Measurements from ENCODE around the gene SCIN. TPM values are rescaled to one million over a fixed set of nuclear protein-coding genes. Genes with fewer than 3 reads are reported as not detected.

Gene SCIN
- total and polyA plus RNA-seq, 4 experiments from 2014 or later = 0.07 to 0.25 (median 0.20) TPM; not detected in 1

DNA sequence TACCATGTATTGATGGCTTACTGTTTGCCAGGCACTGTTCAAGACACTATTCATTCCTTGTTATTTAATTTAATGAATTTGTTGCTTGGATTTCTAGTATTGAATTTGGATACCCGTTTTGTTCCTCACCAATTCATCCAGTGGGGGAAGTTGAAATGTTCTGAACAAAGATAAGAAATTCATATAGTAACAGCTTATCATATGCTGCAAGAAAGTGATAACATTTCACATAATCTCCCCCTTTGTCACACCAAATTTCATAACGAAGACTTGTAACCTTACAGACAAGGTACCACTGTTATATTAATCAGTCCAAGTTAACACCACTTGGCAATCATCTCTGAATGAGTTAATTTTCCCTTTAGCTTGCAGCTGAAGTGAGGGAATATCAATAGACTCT is 42.1 kb downstream of the SCIN start:
- Mint-ChIP-seq H3K4me1 (no peaks in the 10 kb centered on the region), H3K36me3 (no peaks in the 10 kb centered on the region), H3K4me3 (no peak overlapping the region), H3K27ac (no peak overlapping the region), H3K27me3 (peaks cover 2 to 9% of the 10 kb centered on the region in 2 donors), H3K9me3 (no peaks in the 10 kb centered on the region)
- Histone ChIP-seq H3K9me3 (ENCODE audit: control insufficient read depth in 1 of 2, low read length in 2 of 2) (no peaks in the 10 kb centered on the region), H3K27ac (ENCODE audit: low read depth, low read length) (no peak overlapping the region), H3K36me3 (ENCODE audit: insufficient read depth, low read length) (no peaks in the 10 kb centered on the region), H3K4me1 (ENCODE audit: insufficient read depth, low read length) (no peaks in the 10 kb centered on the region), H3K27me3 (ENCODE audit: insufficient read depth, low read length) (no peaks in the 10 kb centered on the region), H3K4me3 (ENCODE audit: low read length in 2 of 2) (no peak overlapping the region)
- POLR2A ChIA-PET (ENCODE audit: partially characterized antibody) = no interaction called here
- CTCF ChIA-PET (ENCODE audit: partially characterized antibody) = no interaction called here
- no peak for DNase-seq
- intact Hi-C loops (cut with micrococcal nuclease) = no loop called here

DNA sequence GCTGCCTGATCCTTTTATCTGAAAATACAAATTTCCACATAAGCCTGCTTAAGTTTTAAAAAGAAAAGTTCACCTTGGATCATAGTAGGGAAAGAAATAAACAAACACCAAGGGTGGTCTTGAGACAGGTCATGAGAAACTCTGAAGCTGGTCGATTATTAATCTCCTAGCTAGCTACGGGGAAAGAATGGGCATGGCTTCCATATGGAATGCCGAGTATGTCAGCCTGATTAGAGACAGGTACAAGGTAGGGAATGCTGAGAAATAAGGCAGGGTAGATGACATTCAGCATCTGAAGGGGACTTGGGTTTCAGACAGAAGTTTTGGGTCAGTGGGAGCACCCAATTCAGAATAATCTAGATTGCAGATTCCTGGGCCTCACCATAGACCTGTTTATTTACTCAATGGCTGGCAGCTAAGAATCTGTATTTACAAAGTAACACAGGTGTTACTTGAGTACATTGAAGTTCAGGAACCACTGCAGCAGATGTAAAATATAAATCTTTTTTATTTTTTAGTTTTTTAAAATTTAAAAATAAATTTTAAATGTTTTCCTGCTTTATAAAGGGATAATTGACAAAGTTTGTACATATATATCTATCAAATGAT is 49.0 kb downstream of the SCIN start:
- CTCF ChIA-PET (ENCODE audit: partially characterized antibody) = no interaction called here
- intact Hi-C loops (cut with micrococcal nuclease) = no loop called here
- no peak for DNase-seq
- POLR2A ChIA-PET (ENCODE audit: partially characterized antibody) = no interaction called here
- no peaks in the 10 kb centered on the region for H3K4me1 ChIP-seq (ENCODE audit: insufficient read depth, low read length)
- H3K27ac ChIP-seq (ENCODE audit: low read depth, low read length) = no peak overlapping the region
- Mint-ChIP-seq H3K27ac (no peak overlapping the region), H3K36me3 (no peaks in the 10 kb centered on the region), H3K27me3 (peaks cover 1 to 3% of the 10 kb centered on the region in 2 donors), H3K4me3 (no peak overlapping the region), H3K4me1 (no peaks in the 10 kb centered on the region), H3K9me3 (no peaks in the 10 kb centered on the region)
- H3K27me3 ChIP-seq (ENCODE audit: insufficient read depth, low read length) = no peaks in the 10 kb centered on the region
- no peak overlapping the region for H3K4me3 ChIP-seq (ENCODE audit: low read length in 2 of 2)
- H3K9me3 ChIP-seq (ENCODE audit: control insufficient read depth in 1 of 2, low read length in 2 of 2) = no peaks in the 10 kb centered on the region
- H3K36me3 ChIP-seq (ENCODE audit: insufficient read depth, low read length) = no peaks in the 10 kb centered on the region

DNA sequence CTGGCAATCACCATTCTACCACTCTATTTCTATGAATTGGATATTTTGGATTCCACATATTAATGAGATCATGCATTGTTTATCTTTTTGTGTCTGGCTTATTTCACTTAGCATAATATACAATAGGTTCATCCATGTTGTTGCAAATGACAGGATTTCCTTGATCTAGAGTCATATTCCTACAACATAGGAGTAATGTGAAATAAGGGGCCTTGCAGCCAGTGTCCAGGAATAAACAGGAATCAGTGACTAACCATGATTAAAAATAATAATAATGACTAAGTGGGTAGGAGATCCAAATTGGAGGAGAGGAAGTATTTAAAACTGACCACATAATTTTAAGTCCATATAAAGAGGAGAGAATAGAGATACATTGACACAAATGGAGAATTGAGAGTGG is 49.9 kb downstream of the SCIN start:
- Mint-ChIP-seq H3K27me3 (peaks cover under 1 to 6% of the 10 kb centered on the region in 2 donors), H3K4me1 (no peaks in the 10 kb centered on the region), H3K27ac (no peak overlapping the region), H3K36me3 (no peaks in the 10 kb centered on the region), H3K9me3 (no peaks in the 10 kb centered on the region), H3K4me3 (no peak overlapping the region)
- no peaks in the 10 kb centered on the region for H3K9me3 ChIP-seq (ENCODE audit: control insufficient read depth in 1 of 2, low read length in 2 of 2)
- no peak overlapping the region for H3K4me3 ChIP-seq (ENCODE audit: low read length in 2 of 2)
- no peaks in the 10 kb centered on the region for H3K4me1 ChIP-seq (ENCODE audit: insufficient read depth, low read length)
- H3K27ac ChIP-seq (ENCODE audit: low read depth, low read length) = no peak overlapping the region
- DNase-seq = no peak
- CTCF ChIA-PET (ENCODE audit: partially characterized antibody) = interaction anchor here (1.0 kb wide), 1 partner anchor 55 kb away, joined by 3 read pairs; no protein-coding TSS in a partner anchor
- no peaks in the 10 kb centered on the region for H3K27me3 ChIP-seq (ENCODE audit: insufficient read depth, low read length)
- H3K36me3 ChIP-seq (ENCODE audit: insufficient read depth, low read length) = no peaks in the 10 kb centered on the region
- intact Hi-C loops (cut with micrococcal nuclease) = no loop called here
- POLR2A ChIA-PET (ENCODE audit: partially characterized antibody) = interaction anchor here (0.6 kb wide), 1 partner anchor 14 kb away, joined by 3 read pairs; no protein-coding TSS in a partner anchor

DNA sequence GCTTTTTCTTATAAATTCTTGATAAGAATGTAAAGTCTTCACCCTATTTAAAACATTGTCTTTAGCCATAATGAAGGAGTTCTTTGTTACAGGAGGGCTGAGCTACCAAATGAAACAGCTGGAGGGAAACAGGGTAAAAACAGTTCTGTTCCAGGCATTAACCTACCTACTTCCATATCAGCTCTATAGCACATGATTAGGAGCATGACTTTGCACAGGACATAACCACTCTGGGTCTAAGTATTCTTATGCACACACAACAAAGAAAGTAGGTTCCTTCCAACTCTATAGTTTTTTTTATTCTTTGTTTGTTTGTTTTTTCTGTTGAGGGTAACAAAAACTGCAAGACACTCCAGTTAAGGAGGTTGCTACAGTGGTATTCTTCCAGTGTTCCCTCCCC is 52.7 kb downstream of the SCIN start:
- CTCF ChIA-PET (ENCODE audit: partially characterized antibody) = interaction anchor here (0.9 to 2.0 kb wide), 3 partner anchors 11 to 98 kb away, joined by 3 to 8 read pairs (median 3); no protein-coding TSS in a partner anchor
- POLR2A ChIA-PET (ENCODE audit: partially characterized antibody) = no interaction called here
- H3K4me3 Mint-ChIP-seq = no peak overlapping the region

DNA sequence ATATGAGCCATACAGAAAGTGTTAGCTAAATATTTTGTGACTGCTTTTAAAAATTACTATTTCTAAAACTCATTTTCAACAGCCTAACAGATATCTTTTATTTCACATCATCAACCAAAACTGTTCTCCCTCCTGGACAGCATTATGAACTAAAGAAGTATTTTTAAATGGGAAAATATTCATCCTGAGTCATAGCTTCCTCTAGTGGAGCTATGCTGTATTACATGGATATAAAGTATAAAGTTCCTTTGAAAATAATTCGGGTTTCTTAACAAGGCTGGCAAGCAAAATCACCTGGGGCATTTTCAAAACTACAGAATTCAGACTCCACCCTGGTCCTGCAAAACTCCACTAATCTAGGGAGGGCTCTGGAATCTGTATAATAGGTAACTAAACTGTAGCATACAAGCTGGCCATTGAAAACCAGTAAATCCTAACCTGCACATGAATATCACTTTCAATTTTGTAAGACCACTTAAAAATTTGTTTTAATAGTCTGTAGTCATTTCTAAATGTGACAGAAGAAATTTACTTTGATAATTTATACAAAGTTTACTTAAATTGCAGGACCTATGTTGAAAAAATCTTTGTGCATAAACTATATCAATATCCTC is 53.5 kb downstream of the SCIN start:
- no peaks in the 10 kb centered on the region for H3K9me3 Mint-ChIP-seq
- no peak overlapping the region for H3K4me3 ChIP-seq (ENCODE audit: low read length in 2 of 2)
- no peaks in the 10 kb centered on the region for H3K4me1 ChIP-seq (ENCODE audit: insufficient read depth, low read length)
- no peaks in the 10 kb centered on the region for H3K27me3 ChIP-seq (ENCODE audit: insufficient read depth, low read length)
- no peak overlapping the region for H3K4me3 Mint-ChIP-seq
- POLR2A ChIA-PET (ENCODE audit: partially characterized antibody) = no interaction called here
- intact Hi-C loops (cut with micrococcal nuclease) = no loop called here
- H3K27ac Mint-ChIP-seq = no peak overlapping the region
- CTCF ChIA-PET (ENCODE audit: partially characterized antibody) = interaction anchor here (0.6 to 2.0 kb wide), 5 partner anchors 10 to 143 kb away, joined by 3 to 8 read pairs (median 3); no protein-coding TSS in a partner anchor
- no peaks in the 10 kb centered on the region for H3K4me1 Mint-ChIP-seq
- H3K27me3 Mint-ChIP-seq = peaks cover 11 to 15% of the 10 kb centered on the region in 2 donors
- no peaks in the 10 kb centered on the region for H3K36me3 ChIP-seq (ENCODE audit: insufficient read depth, low read length)
- no peaks in the 10 kb centered on the region for H3K36me3 Mint-ChIP-seq
- no peaks in the 10 kb centered on the region for H3K9me3 ChIP-seq (ENCODE audit: control insufficient read depth in 1 of 2, low read length in 2 of 2)
- DNase-seq = no peak
- no peak overlapping the region for H3K27ac ChIP-seq (ENCODE audit: low read depth, low read length)

More for the DNA sequence above, 52.7 kb downstream of the SCIN start:
- no peaks in the 10 kb centered on the region for H3K9me3 ChIP-seq (ENCODE audit: control insufficient read depth in 1 of 2, low read length in 2 of 2)
- no peak overlapping the region for H3K4me3 ChIP-seq (ENCODE audit: low read length in 2 of 2)
- no peak overlapping the region for H3K27ac Mint-ChIP-seq
- peaks cover 11 to 14% of the 10 kb centered on the region in 2 donors for H3K27me3 Mint-ChIP-seq
- H3K9me3 Mint-ChIP-seq = no peaks in the 10 kb centered on the region
- no peaks in the 10 kb centered on the region for H3K4me1 Mint-ChIP-seq
- intact Hi-C loops (cut with micrococcal nuclease) = no loop called here
- no peaks in the 10 kb centered on the region for H3K4me1 ChIP-seq (ENCODE audit: insufficient read depth, low read length)
- H3K27ac ChIP-seq (ENCODE audit: low read depth, low read length) = no peak overlapping the region
- H3K36me3 Mint-ChIP-seq = no peaks in the 10 kb centered on the region
- no peaks in the 10 kb centered on the region for H3K27me3 ChIP-seq (ENCODE audit: insufficient read depth, low read length)
- no peak for DNase-seq
- H3K36me3 ChIP-seq (ENCODE audit: insufficient read depth, low read length) = no peaks in the 10 kb centered on the region

DNA sequence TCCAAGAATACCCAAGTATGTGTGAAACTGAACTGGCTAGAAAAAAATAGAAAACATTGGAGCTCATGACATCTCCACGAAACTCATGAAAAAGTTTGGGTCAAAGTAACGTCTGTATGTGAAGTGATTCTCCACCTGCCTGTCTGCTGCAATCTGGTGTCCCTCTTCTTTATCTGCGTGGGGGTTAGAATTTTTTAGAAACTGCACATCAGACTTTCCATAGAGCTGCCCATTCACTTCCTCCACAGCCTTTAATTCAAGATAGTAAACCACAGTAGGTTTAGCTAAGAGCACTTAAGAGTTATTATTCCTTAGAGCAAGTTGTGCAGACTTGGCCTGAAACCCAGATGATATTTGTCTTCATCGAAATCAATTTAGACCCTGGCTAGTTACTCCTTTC is 55.3 kb downstream of the SCIN start:
- Histone ChIP-seq H3K27me3 (ENCODE audit: insufficient read depth, low read length) (no peaks in the 10 kb centered on the region), H3K9me3 (ENCODE audit: control insufficient read depth in 1 of 2, low read length in 2 of 2) (no peaks in the 10 kb centered on the region), H3K4me1 (ENCODE audit: insufficient read depth, low read length) (no peaks in the 10 kb centered on the region), H3K36me3 (ENCODE audit: insufficient read depth, low read length) (no peaks in the 10 kb centered on the region), H3K27ac (ENCODE audit: low read depth, low read length) (no peak overlapping the region), H3K4me3 (ENCODE audit: low read length in 2 of 2) (no peak overlapping the region)
- ChIA-PET CTCF (ENCODE audit: partially characterized antibody) (interaction anchor here (1.2 to 1.3 kb wide), 3 partner anchors 10 to 637 kb away, joined by 3 to 4 read pairs (median 4); no protein-coding TSS in a partner anchor), POLR2A (ENCODE audit: partially characterized antibody) (no interaction called here)
- H3K9me3 Mint-ChIP-seq = no peaks in the 10 kb centered on the region
- no peak overlapping the region for H3K4me3 Mint-ChIP-seq
- DNase-seq = no peak
- H3K27ac Mint-ChIP-seq = no peak overlapping the region
- no peaks in the 10 kb centered on the region for H3K36me3 Mint-ChIP-seq
- intact Hi-C loops (cut with micrococcal nuclease) = no loop called here
- H3K27me3 Mint-ChIP-seq = peaks cover 12 to 17% of the 10 kb centered on the region in 2 donors
- H3K4me1 Mint-ChIP-seq = no peaks in the 10 kb centered on the region

DNA sequence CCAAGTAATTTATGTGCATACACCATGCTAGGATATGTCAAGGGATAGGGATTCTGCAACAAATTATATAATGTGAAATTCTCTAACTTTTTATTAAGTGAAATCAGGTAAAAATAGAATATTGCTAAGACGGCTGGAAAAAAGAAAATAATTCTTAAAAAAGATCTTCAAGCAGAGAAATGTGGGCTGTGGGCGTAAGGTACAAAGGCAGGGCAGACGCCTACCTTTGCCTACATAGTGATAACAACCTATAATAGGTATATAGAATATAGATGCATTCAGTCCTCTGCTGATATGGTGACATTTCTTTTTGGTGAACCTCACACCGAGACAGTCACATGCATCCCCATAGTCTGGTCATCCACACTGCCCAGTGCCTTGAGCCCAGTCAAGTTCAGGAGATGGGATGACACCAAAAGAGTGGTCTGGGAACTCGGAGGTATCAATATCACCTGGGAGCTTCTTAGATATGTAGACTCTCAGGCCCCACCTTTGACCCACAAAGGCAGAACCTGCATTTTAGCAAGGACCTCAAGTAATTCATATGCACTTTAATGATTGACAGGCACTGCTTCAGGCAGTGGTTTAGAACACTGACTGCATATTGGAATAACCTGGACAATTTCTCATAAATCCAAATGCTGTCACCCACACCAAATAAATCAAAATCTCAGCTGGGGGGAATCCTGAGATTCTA is 59.4 kb downstream of the SCIN start:
- no peak overlapping the region for H3K4me3 Mint-ChIP-seq
- Histone ChIP-seq H3K4me3 (ENCODE audit: low read length in 2 of 2) (no peak overlapping the region), H3K36me3 (ENCODE audit: insufficient read depth, low read length) (no peaks in the 10 kb centered on the region), H3K9me3 (ENCODE audit: control insufficient read depth in 1 of 2, low read length in 2 of 2) (no peaks in the 10 kb centered on the region), H3K4me1 (ENCODE audit: insufficient read depth, low read length) (no peaks in the 10 kb centered on the region), H3K27ac (ENCODE audit: low read depth, low read length) (no peak overlapping the region), H3K27me3 (ENCODE audit: insufficient read depth, low read length) (no peaks in the 10 kb centered on the region)
- H3K9me3 Mint-ChIP-seq = no peaks in the 10 kb centered on the region
- DNase-seq = no peak
- CTCF ChIA-PET (ENCODE audit: partially characterized antibody) = interaction anchor here (1.4 to 1.5 kb wide), 2 partner anchors 11 to 631 kb away, joined by 3 to 4 read pairs; no protein-coding TSS in a partner anchor
- no peaks in the 10 kb centered on the region for H3K36me3 Mint-ChIP-seq
- peaks cover 12 to 14% of the 10 kb centered on the region in 2 donors for H3K27me3 Mint-ChIP-seq
- peaks cover 0 to 7% (median 3%) of the 10 kb centered on the region in 4 donors for H3K4me1 Mint-ChIP-seq
- POLR2A ChIA-PET (ENCODE audit: partially characterized antibody) = no interaction called here
- intact Hi-C loops (cut with micrococcal nuclease) = no loop called here
- no peak overlapping the region for H3K27ac Mint-ChIP-seq

All from CD4-positive, alpha-beta memory T cell (primary cell).